NB4 (cell line): Measurements from ENCODE around the gene TMEM42.

Experiments
- POLR2A ChIP-seq: IDR thresholded peaks from 2 replicates; pipeline ENCODE4 v1.6.1; 2011; ENCODE audit warnings: mild to moderate bottlenecking; ENCODE audit not compliant: insufficient read length; ENCODE audit errors: extremely low read depth
- TF ChIP-seq, protein P1 (sequence below): IDR thresholded peaks from one replicate; pipeline ENCODE4 v1.5.1; 2012; ENCODE audit warnings: low read depth, low read length
- TF ChIP-seq, protein P2 (sequence below): IDR thresholded peaks from 2 replicates; pipeline ENCODE4 v1.6.1; 2011; ENCODE audit warnings: low read depth, low read length

DNA sequence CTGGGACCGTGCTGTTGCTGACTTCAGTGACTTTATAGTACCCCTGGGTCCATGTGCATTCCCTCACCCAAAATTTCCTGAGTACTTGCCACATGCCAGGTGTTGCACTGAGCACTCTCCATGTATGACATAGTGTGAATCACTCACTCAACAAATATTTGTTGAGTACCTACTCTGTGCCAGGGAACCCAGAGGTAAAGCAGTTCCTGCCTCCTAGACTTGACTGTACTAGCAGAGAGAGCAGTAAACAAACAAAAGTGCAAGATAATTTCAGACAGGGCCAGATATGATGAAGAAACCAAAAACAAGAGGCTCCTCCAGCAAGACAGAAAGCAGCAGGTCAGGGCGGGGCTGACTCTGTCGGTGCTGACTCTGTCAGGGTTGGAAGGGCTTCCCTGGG is 24.8 kb downstream of the TMEM42 start:
- TF ChIP-seq, protein P1, sequence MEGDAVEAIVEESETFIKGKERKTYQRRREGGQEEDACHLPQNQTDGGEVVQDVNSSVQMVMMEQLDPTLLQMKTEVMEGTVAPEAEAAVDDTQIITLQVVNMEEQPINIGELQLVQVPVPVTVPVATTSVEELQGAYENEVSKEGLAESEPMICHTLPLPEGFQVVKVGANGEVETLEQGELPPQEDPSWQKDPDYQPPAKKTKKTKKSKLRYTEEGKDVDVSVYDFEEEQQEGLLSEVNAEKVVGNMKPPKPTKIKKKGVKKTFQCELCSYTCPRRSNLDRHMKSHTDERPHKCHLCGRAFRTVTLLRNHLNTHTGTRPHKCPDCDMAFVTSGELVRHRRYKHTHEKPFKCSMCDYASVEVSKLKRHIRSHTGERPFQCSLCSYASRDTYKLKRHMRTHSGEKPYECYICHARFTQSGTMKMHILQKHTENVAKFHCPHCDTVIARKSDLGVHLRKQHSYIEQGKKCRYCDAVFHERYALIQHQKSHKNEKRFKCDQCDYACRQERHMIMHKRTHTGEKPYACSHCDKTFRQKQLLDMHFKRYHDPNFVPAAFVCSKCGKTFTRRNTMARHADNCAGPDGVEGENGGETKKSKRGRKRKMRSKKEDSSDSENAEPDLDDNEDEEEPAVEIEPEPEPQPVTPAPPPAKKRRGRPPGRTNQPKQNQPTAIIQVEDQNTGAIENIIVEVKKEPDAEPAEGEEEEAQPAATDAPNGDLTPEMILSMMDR = no peak
- no peak for TF ChIP-seq POLR2A
- TF ChIP-seq, protein P2, sequence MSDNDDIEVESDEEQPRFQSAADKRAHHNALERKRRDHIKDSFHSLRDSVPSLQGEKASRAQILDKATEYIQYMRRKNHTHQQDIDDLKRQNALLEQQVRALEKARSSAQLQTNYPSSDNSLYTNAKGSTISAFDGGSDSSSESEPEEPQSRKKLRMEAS = no peak
